LNCaP clone FGC (cell line): ENCODE data around the gene GALNT9.

Experiments
- DNase-seq: peaks from one replicate; pipeline ENCODE4 v3.0.0-alpha.2; 2011; ENCODE audit warnings: low read depth
- H3K4me3 ChIP-seq: 2 replicates; pipeline ENCODE4 v1.5.1; 2011; ENCODE audit warnings: mild to moderate bottlenecking, low read depth, low read length, control low read depth
- CTCF ChIP-seq: IDR thresholded peaks from 2 replicates; pipeline ENCODE4 v1.5.1; 2012; ENCODE audit warnings: mild to moderate bottlenecking; ENCODE audit not compliant: control insufficient read depth, insufficient read depth; ENCODE audit errors: extremely low read depth

GALNT9 gene

GRCh38 chr12:132187646-132188450 lies 141.5 kb downstream of the GALNT9 start:
- no peak for TF ChIP-seq CTCF
- H3K4me3 ChIP-seq: no peak overlapping the region
- no peak for DNase-seq

- H3K4me3 ChIP-seq: no peak overlapping the region
- DNase-seq: no peak
- no peak for TF ChIP-seq CTCF
Observed at GRCh38 chr12:132186857-132187620, 142.3 kb downstream of the GALNT9 start.

GRCh38 chr12:132186208-132186856 lies 143.1 kb downstream of the GALNT9 start:
- no peak overlapping the region for H3K4me3 ChIP-seq
- no peak for TF ChIP-seq CTCF
- no peak for DNase-seq

- no peak for TF ChIP-seq CTCF
- no peak overlapping the region for H3K4me3 ChIP-seq
Observed at GRCh38 chr12:132185705-132186104, 143.7 kb downstream of the GALNT9 start.

GRCh38 chr12:132182711-132183365 lies 146.6 kb downstream of the GALNT9 start:
- H3K4me3 ChIP-seq: no peak overlapping the region
- DNase-seq: no peak
- TF ChIP-seq CTCF: no peak

More at GRCh38 chr12:132185705-132186104, 143.7 kb downstream of the GALNT9 start:
- DNase-seq: no peak

- H3K4me3 ChIP-seq: no peak overlapping the region
- TF ChIP-seq CTCF: no peak
- no peak for DNase-seq
Observed at GRCh38 chr12:132182206-132182710, 147.1 kb downstream of the GALNT9 start.
